Measurements from ENCODE around the gene CNDP1.

DNA sequence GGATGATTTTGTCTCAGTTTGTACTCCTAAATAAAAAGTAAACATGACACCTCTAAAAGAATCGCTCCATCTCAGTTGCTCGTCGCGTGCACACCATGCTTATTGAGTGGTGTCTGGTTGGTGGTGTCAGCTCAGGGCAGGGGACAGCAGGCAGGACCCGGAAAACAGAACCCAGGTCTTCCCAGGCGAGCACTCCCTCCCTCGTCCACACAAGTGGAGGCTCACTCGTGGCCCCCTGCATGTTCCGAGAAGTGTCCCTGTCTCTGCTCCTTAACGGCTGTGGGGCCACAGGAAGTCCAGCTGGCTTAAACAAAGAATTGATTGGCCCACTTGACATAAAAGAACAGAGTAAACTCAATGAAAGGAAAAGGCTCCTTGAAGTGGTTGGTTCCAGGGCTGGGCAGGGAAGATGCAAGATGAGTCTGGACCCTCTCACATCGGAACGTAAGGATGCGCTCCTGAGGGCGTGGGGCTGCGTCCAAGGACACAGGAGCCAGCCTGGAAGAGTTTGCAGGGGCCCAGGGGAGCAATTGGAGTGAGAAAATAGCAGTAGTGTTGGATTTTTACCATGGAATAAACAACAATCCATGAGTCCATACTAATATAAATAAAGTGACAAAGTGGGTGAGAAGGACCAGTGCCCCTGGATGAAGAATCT is 13.1 kb upstream of the CNDP1 start:
- TF ChIP-seq EZH2 (IDR thresholded peaks at IDR 0.05; ENCODE audit: insufficient read depth, low read length): no peak
- TF ChIP-seq, protein P1, sequence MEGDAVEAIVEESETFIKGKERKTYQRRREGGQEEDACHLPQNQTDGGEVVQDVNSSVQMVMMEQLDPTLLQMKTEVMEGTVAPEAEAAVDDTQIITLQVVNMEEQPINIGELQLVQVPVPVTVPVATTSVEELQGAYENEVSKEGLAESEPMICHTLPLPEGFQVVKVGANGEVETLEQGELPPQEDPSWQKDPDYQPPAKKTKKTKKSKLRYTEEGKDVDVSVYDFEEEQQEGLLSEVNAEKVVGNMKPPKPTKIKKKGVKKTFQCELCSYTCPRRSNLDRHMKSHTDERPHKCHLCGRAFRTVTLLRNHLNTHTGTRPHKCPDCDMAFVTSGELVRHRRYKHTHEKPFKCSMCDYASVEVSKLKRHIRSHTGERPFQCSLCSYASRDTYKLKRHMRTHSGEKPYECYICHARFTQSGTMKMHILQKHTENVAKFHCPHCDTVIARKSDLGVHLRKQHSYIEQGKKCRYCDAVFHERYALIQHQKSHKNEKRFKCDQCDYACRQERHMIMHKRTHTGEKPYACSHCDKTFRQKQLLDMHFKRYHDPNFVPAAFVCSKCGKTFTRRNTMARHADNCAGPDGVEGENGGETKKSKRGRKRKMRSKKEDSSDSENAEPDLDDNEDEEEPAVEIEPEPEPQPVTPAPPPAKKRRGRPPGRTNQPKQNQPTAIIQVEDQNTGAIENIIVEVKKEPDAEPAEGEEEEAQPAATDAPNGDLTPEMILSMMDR (IDR thresholded peaks at IDR 0.05; ENCODE audit: insufficient read depth, low read depth, low read length): no peak
